ENCODE measurements around the gene NHEJ1. TPM values are rescaled to one million over a fixed set of nuclear protein-coding genes. Genes with fewer than 3 reads are reported as not detected.

The NHEJ1 gene
- total and polyA plus RNA-seq, 2 experiments from 2014 or later, result 8.4 to 9.4 TPM

- Histone ChIP-seq H3K27ac (no peak overlapping the region), H3K9me3 (ENCODE audit: low read depth) (no peaks in the 10 kb centered on the region), H3K4me1 (ENCODE audit: low read depth) (peaks cover 23% of the 10 kb centered on the region), H3K27me3 (no peaks in the 10 kb centered on the region), H3K36me3 (no peaks in the 10 kb centered on the region), H3K4me3 (no peak overlapping the region)
- no peak for TF ChIP-seq CTCF (IDR thresholded peaks at IDR 0.05; ENCODE audit: low read depth, low read length)
- no peak for DNase-seq (ENCODE audit: low read depth in 1 of 2, low spot score in 1 of 2)
These were observed 37.1 kb downstream of the NHEJ1 start for GRCh38 chr2:219123356-219124135.

DNA sequence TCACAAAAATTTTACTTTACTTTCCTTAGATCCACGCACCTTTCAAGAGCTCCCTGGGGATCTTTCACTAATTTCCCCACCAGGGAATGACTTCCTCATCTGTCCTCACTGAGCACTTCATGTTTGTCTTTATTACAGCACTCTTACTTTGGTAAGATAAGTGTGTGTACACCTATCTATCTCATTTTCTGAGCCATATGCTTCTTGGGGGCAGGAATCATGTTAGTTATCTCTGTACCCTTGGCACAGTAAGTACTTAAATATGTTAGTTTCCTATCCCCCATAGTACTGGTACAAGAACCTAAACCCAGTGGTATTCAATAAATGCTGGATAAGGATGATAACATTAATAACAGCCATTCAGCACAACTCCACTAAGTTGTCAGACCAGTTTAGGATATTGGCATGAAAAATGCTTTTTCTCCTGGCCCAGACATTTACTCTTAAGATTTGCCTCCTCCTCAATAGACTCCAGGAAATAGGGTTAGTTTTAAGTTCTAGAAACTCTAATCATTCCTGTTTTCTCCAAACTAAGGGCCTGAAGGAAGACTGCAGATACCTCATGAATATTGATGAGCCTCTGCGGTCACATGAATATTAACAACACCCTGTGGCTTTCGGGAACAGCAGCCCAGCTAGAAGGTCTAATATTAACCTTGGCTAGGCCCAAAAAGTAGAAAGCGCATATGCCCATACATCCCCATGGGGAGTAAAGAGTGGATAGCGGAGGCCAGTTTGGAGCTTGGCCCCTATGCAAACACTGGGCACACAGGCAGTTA, 38.2 kb downstream of the NHEJ1 start:
- Histone ChIP-seq H3K27me3 (no peaks in the 10 kb centered on the region), H3K9me3 (ENCODE audit: low read depth) (no peaks in the 10 kb centered on the region), H3K36me3 (no peaks in the 10 kb centered on the region), H3K27ac (no peak overlapping the region), H3K4me1 (ENCODE audit: low read depth) (peaks cover 30% of the 10 kb centered on the region), H3K4me3 (no peak overlapping the region)
- DNase-seq (ENCODE audit: low read depth in 1 of 2, low spot score in 1 of 2), result no peak
- TF ChIP-seq CTCF (IDR thresholded peaks at IDR 0.05; ENCODE audit: low read depth, low read length), result no peak

DNA sequence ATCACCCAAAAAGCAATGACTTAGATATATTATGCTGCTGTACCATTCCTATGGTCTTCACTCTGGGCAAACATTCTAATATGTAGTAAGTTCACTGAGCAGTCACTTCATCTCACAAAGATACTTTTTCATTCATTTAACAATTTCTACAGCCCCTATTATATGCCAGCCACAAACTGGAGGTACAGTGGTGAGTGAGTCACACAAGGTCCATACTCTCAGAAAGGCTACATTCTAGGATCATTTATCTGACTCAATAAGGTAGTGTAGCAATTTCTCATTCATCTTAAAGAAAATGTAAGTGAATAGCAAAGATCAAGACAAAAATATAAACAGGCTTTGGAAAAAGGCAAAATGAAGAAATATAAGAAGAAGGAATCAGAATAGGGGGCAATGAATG, 40.5 kb downstream of the NHEJ1 start:
- no peak for TF ChIP-seq CTCF (IDR thresholded peaks at IDR 0.05; ENCODE audit: low read depth, low read length)
- no peaks in the 10 kb centered on the region for H3K9me3 ChIP-seq (ENCODE audit: low read depth)
- H3K4me1 ChIP-seq (ENCODE audit: low read depth), result peaks cover 28% of the 10 kb centered on the region
- DNase-seq (ENCODE audit: low read depth in 1 of 2, low spot score in 1 of 2), result no peak
- no peak overlapping the region for H3K27ac ChIP-seq
- H3K4me3 ChIP-seq, result no peak overlapping the region
- H3K27me3 ChIP-seq, result no peaks in the 10 kb centered on the region
- no peaks in the 10 kb centered on the region for H3K36me3 ChIP-seq

- H3K4me1 ChIP-seq (ENCODE audit: low read depth), result peaks cover 23% of the 10 kb centered on the region
- no peaks in the 10 kb centered on the region for H3K36me3 ChIP-seq
- no peak overlapping the region for H3K4me3 ChIP-seq
- no peak overlapping the region for H3K27ac ChIP-seq
- DNase-seq (ENCODE audit: low read depth in 1 of 2, low spot score in 1 of 2), result peak; percentile 71 to 76
- no peaks in the 10 kb centered on the region for H3K9me3 ChIP-seq (ENCODE audit: low read depth)
- peak; percentile 77 for TF ChIP-seq CTCF (IDR thresholded peaks at IDR 0.05; ENCODE audit: low read depth, low read length)
- H3K27me3 ChIP-seq, result no peaks in the 10 kb centered on the region
These were observed 41.1 kb downstream of the NHEJ1 start for GRCh38 chr2:219119422-219120043.

- H3K4me1 ChIP-seq (ENCODE audit: low read depth), result peaks cover 13% of the 10 kb centered on the region
- no peak overlapping the region for H3K27ac ChIP-seq
- TF ChIP-seq CTCF (IDR thresholded peaks at IDR 0.05; ENCODE audit: low read depth, low read length), result no peak
- H3K27me3 ChIP-seq, result no peaks in the 10 kb centered on the region
- no peak overlapping the region for H3K4me3 ChIP-seq
- H3K36me3 ChIP-seq, result no peaks in the 10 kb centered on the region
- peak in 1 of 2 donors; percentile 45 for DNase-seq (ENCODE audit: low read depth in 1 of 2, low spot score in 1 of 2)
- no peaks in the 10 kb centered on the region for H3K9me3 ChIP-seq (ENCODE audit: low read depth)
These were observed 42.1 kb downstream of the NHEJ1 start for GRCh38 chr2:219118504-219118903.
